Endothelial cell of umbilical vein (primary cell): ENCODE data around the gene MBOAT1. TPM values are rescaled to one million over a fixed set of nuclear protein-coding genes. Genes with fewer than 3 reads are reported as not detected.

Experiments
- BruUV-seq: library from RNA; stranded (reverse); fragments of 400-500 nt; replicated peaks from 2 replicates; lab custom pipeline; 2021; lab: Mats Ljungman, UMichigan
- CTCF ChIA-PET: fragments of 300-600, 350-600 bp; sonication (Branson Sonifier 250); formaldehyde crosslinking; loops from one replicate; lab custom pipeline; 2021; ENCODE audit warnings: antibody characterized with exemption, inconsistent platforms; lab: Charles Lee
- POLR2A ChIA-PET: fragments of 300-600, 350-600 bp; sonication (Branson Sonifier 250); formaldehyde crosslinking; loops from one replicate; lab custom pipeline; 2021; ENCODE audit warnings: antibody characterized with exemption, inconsistent platforms; lab: Charles Lee
- DNase-seq: peaks from one replicate; pipeline ENCODE4 v3.0.0-alpha.2; 2011; ENCODE audit warnings: low read depth, low spot score
- FAIRE-seq: peaks from 2 replicates; lab custom pipeline; 2011; peaks lifted over from hg19 to GRCh38; lab: Jason Lieb, UNC
- H2AFZ ChIP-seq: 2 replicates; pipeline ENCODE4 v1.6.0; 2012; ENCODE audit warnings: low read depth, low read length, control low read depth, inconsistent platforms
- H3K27ac ChIP-seq: 2 replicates; pipeline ENCODE4 v1.5.1; 2011; ENCODE audit warnings: low read depth, mild to moderate bottlenecking, control low read depth, low read length, moderate library complexity; ENCODE audit not compliant: insufficient read depth
- H3K27me3 ChIP-seq, 2 experiments: 2 replicates each; pipeline versions ENCODE4 v1.6.0 to v1.6.1; 2011; ENCODE audit warnings: low read length in 2 of 2, mixed read lengths in 1 of 2; ENCODE audit not compliant: control insufficient read depth in 2 of 2, insufficient read depth in 2 of 2
- H3K36me3 ChIP-seq, 2 experiments: 2 replicates in 1 of 2; 3 replicates in 1 of 2; pipeline ENCODE4 v1.5.1; 2011; ENCODE audit warnings: low read length in 2 of 2, mild to moderate bottlenecking in 1 of 2, moderate library complexity in 1 of 2; ENCODE audit not compliant: control insufficient read depth in 2 of 2, insufficient read depth in 2 of 2; ENCODE audit errors: extremely low read depth in 1 of 2
- H3K4me1 ChIP-seq: 3 replicates; pipeline ENCODE4 v1.5.1; 2011; ENCODE audit warnings: mild to moderate bottlenecking, low read length; ENCODE audit not compliant: control insufficient read depth, insufficient read depth; ENCODE audit errors: extremely low read depth
- H3K4me2 ChIP-seq: 2 replicates; pipeline ENCODE4 v1.6.1; 2011; ENCODE audit warnings: low read length, control low read depth, mixed read lengths; ENCODE audit not compliant: insufficient read depth
- H3K4me3 ChIP-seq, 3 experiments: fragments of 200-600 bp in 1 of 3; sonication (generic), shearing (Covaris generic) in 1 of 3; replicated peaks in 1 of 3; 2 replicates each; pipeline ENCODE4 v1.5.1; 2011 to 2016; ENCODE audit warnings: control low read depth in 3 of 3, low read length in 3 of 3, mild to moderate bottlenecking in 2 of 3, inconsistent platforms in 1 of 3, low read depth in 1 of 3, moderate library complexity in 1 of 3; ENCODE audit not compliant: insufficient read depth in 1 of 3
- H3K79me2 ChIP-seq: 2 replicates; pipeline ENCODE4 v1.6.0; 2012; ENCODE audit warnings: low read length, inconsistent platforms; ENCODE audit not compliant: control insufficient read depth, insufficient read depth
- H3K9ac ChIP-seq: replicated peaks from 2 replicates; pipeline ENCODE3; 2011; ENCODE audit warnings: low read length, control low read depth; ENCODE audit not compliant: insufficient read depth; ENCODE audit errors: extremely low read depth
- H3K9me1 ChIP-seq: replicated peaks from 3 replicates; pipeline ENCODE4 v1.6.0; 2011; ENCODE audit warnings: mild to moderate bottlenecking, low read length; ENCODE audit not compliant: control insufficient read depth, insufficient read depth; ENCODE audit errors: extremely low read depth
- H3K9me3 ChIP-seq: replicated peaks from 2 replicates; pipeline ENCODE4 v1.5.1; 2012; ENCODE audit warnings: low read length, inconsistent platforms; ENCODE audit not compliant: control insufficient read depth, insufficient read depth
- H4K20me1 ChIP-seq: replicated peaks from 2 replicates; pipeline ENCODE3; 2011; ENCODE audit warnings: mild to moderate bottlenecking, low read length; ENCODE audit not compliant: control insufficient read depth, insufficient read depth; ENCODE audit errors: extremely low read depth
- CTCF ChIP-seq, 2 donors: IDR thresholded peaks; 1 replicate in 1 of 2; 2 replicates in 1 of 2; pipeline ENCODE4 v1.5.1; 2011; ENCODE audit warnings: low read length in 2 of 2, mild to moderate bottlenecking in 2 of 2, moderate library complexity in 2 of 2, control low read depth in 1 of 2, inconsistent platforms in 1 of 2, low read depth in 1 of 2; ENCODE audit not compliant: insufficient read depth in 1 of 2; ENCODE audit errors: extremely low read depth in 1 of 2
- EZH2 ChIP-seq: IDR thresholded peaks from 2 replicates; pipeline ENCODE4 v1.6.1; 2012; ENCODE audit warnings: borderline replicate concordance, low read depth, mild to moderate bottlenecking, moderate library complexity, low read length, inconsistent platforms; ENCODE audit not compliant: severe bottlenecking
- FOS ChIP-seq: IDR thresholded peaks from 2 replicates; pipeline ENCODE4 v1.6.1; 2011; ENCODE audit warnings: mild to moderate bottlenecking, low read length, moderate library complexity, borderline replicate concordance; ENCODE audit not compliant: insufficient read depth
- GATA2 ChIP-seq: IDR thresholded peaks from 2 replicates; pipeline ENCODE4 v1.7.0; 2011; ENCODE audit warnings: low read depth, mild to moderate bottlenecking, moderate library complexity, mixed read lengths, low read length; ENCODE audit not compliant: insufficient read length, insufficient read depth
- JUN ChIP-seq: IDR thresholded peaks from 2 replicates; pipeline ENCODE4 v1.6.1; 2011; ENCODE audit warnings: borderline replicate concordance, low read depth; ENCODE audit not compliant: insufficient read length, insufficient read depth
- MYC ChIP-seq: IDR thresholded peaks from one replicate; pipeline ENCODE4 v1.6.1; 2011; ENCODE audit warnings: mild to moderate bottlenecking, low read depth, low read length
- POLR2A ChIP-seq: IDR thresholded peaks from 2 replicates; pipeline ENCODE4 v1.6.1; 2012; ENCODE audit warnings: low read depth, mild to moderate bottlenecking, control low read depth, low read length
- POLR2AphosphoS5 ChIP-seq: IDR thresholded peaks from 2 replicates; pipeline ENCODE4 v1.6.1; 2012; ENCODE audit warnings: low read depth, mild to moderate bottlenecking, control low read depth, low read length, moderate library complexity; ENCODE audit not compliant: insufficient read depth
- dilution Hi-C: fragments of 300-500 bp; cut with MboI; formaldehyde crosslinking; loops from one replicate; pipeline ENCODE4 v1.15.0; 2019; ENCODE audit warnings: low sequenced_read_pairs; ENCODE audit not compliant: extremely low pct_ligation_motif_present
- intact Hi-C: fragments of 100-400 bp; cut with micrococcal nuclease; formaldehyde crosslinking; loops from one replicate; pipeline ENCODE4 v1.10.0; 2022
- polyA plus RNA-seq, 4 experiments: library from polyadenylated mRNA; depleted of rRNA in 3 of 4; stranded (reverse) in 3 of 4; unstranded in 1 of 4; fragments of >200 nt; gene quantifications; 2 replicates each; pipeline versions ENCODE4 v1.2.1 to v1.2.3, GENCODE V29; 2011 to 2012; ENCODE audit warnings: missing spikeins in 1 of 4
- total RNA-seq: library from RNA; stranded (reverse); gene quantifications from 2 replicates; pipeline ENCODE4 v1.2.3, GENCODE V29; 2021
- TF ChIP-seq, protein P1 (sequence below): IDR thresholded peaks from 2 replicates; pipeline ENCODE4 v1.6.1; 2011; ENCODE audit not compliant: insufficient read depth, insufficient read length

MBOAT1 gene
- total and polyA plus RNA-seq, 2 donors (not counting 3 experiments of a cell fraction or from before 2014, with no cell fraction given) = 2.1 to 5.4 TPM

- Histone ChIP-seq H3K4me2 (no peak overlapping the region), H3K79me2 (no peaks in the 10 kb centered on the region), H3K36me3 (no peaks in the 10 kb centered on the region), H3K27ac (no peak overlapping the region), H3K4me3 (no peak overlapping the region), H3K9ac (no peak overlapping the region), H3K9me3 (no peaks in the 10 kb centered on the region), H3K27me3 (no peaks in the 10 kb centered on the region), H3K9me1 (no peaks in the 10 kb centered on the region), H4K20me1 (no peaks in the 10 kb centered on the region), H2AFZ (no peak overlapping the region), H3K4me1 (no peaks in the 10 kb centered on the region)
- intact Hi-C loops = no loop called here
- ChIA-PET CTCF (no interaction called here), POLR2A (no interaction called here)
- no TSS peak for BruUV-seq
- no peak for FAIRE-seq
- dilution Hi-C loops = no loop called here
- TF ChIP-seq MYC (no peak), POLR2AphosphoS5 (no peak), FOS (no peak)
- TF ChIP-seq, protein P1, sequence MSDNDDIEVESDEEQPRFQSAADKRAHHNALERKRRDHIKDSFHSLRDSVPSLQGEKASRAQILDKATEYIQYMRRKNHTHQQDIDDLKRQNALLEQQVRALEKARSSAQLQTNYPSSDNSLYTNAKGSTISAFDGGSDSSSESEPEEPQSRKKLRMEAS = no peak
- no peak for DNase-seq
Measured at GRCh38 chr6:20241102-20241501, 28.8 kb upstream of the MBOAT1 start.

- Histone ChIP-seq H3K9ac (no peak overlapping the region), H3K4me3 (no peak overlapping the region), H3K4me2 (no peak overlapping the region), H3K9me1 (no peaks in the 10 kb centered on the region), H3K79me2 (no peaks in the 10 kb centered on the region), H3K27ac (no peak overlapping the region), H2AFZ (no peak overlapping the region), H3K27me3 (no peaks in the 10 kb centered on the region), H3K9me3 (no peaks in the 10 kb centered on the region), H3K4me1 (no peaks in the 10 kb centered on the region), H4K20me1 (no peaks in the 10 kb centered on the region), H3K36me3 (no peaks in the 10 kb centered on the region)
- intact Hi-C loops (no loop called here), dilution Hi-C loops (no loop called here)
- DNase-seq = no peak
- ChIA-PET POLR2A (no interaction called here), CTCF (no interaction called here)
- TF ChIP-seq GATA2 (no peak), POLR2A (no peak), CTCF (IDR thresholded peaks at IDR 0.05; ENCODE audit: extremely low read depth in 1 of 2, insufficient read depth in 1 of 2, low read depth in 1 of 2, low read length in 2 of 2) (no peak), FOS (no peak), MYC (no peak), POLR2AphosphoS5 (no peak), JUN (no peak), EZH2 (no peak)
- TF ChIP-seq, protein P1 = no peak
- FAIRE-seq = no peak
- BruUV-seq = no TSS peak
Measured at GRCh38 chr6:20238688-20239587, 26.7 kb upstream of the MBOAT1 start.
